HG03103 (cell line): ENCODE measurements around the gene PIF1.

Source experiments
- ATAC-seq: cut with Tn5 transposase; IDR thresholded peaks from one replicate; pipeline ENCODE4 v1.9.1; 2021; ENCODE audit warnings: low read depth; ENCODE audit not compliant: unreplicated experiment

PIF1 gene

GRCh38 chr15:64825431-64826294, at the start of gene PIF1:
PIF1 (minus strand) TSS chr15:64825647; CDS start chr15:64824335, 1,312 bp downstream.
- peak; percentile 79 for ATAC-seq

GRCh38 chr15:64870353-64870752, 44.9 kb upstream of the PIF1 start:
- no peak for ATAC-seq

GRCh38 chr15:64869501-64869900, 44.1 kb upstream of the PIF1 start:
- no peak for ATAC-seq

GRCh38 chr15:64865998-64866520, 40.6 kb upstream of the PIF1 start:
- ATAC-seq, result no peak

GRCh38 chr15:64865126-64865997, 39.9 kb upstream of the PIF1 start:
- ATAC-seq, result no peak

GRCh38 chr15:64864068-64864467, 38.6 kb upstream of the PIF1 start:
- ATAC-seq, result no peak

- ATAC-seq, result no peak
Measured at GRCh38 chr15:64862408-64862807, 37.0 kb upstream of the PIF1 start.

GRCh38 chr15:64861960-64862359, 36.5 kb upstream of the PIF1 start:
- ATAC-seq, result no peak

GRCh38 chr15:64861331-64861730, 35.9 kb upstream of the PIF1 start:
- ATAC-seq, result no peak

- ATAC-seq, result no peak
Measured at GRCh38 chr15:64859226-64859625, 33.8 kb upstream of the PIF1 start.

GRCh38 chr15:64858021-64858575, 32.7 kb upstream of the PIF1 start:
- no peak for ATAC-seq

GRCh38 chr15:64857421-64857820, 32.0 kb upstream of the PIF1 start:
- ATAC-seq, result no peak

- no peak for ATAC-seq
Measured at GRCh38 chr15:64856429-64857145, 31.1 kb upstream of the PIF1 start.

- no peak for ATAC-seq
Measured at GRCh38 chr15:64855205-64855975, 29.9 kb upstream of the PIF1 start.

GRCh38 chr15:64854526-64854925, 29.1 kb upstream of the PIF1 start:
- no peak for ATAC-seq

- no peak for ATAC-seq
Measured at GRCh38 chr15:64854041-64854440, 28.6 kb upstream of the PIF1 start.

- ATAC-seq, result no peak
Measured at GRCh38 chr15:64851503-64851840, 26.0 kb upstream of the PIF1 start.

- ATAC-seq, result no peak
Measured at GRCh38 chr15:64850778-64851502, 25.5 kb upstream of the PIF1 start.
